ENCODE measurements around the gene MTHFD1. TPM values are rescaled to one million over a fixed set of nuclear protein-coding genes. Genes with fewer than 3 reads are reported as not detected.

The MTHFD1 gene
- total RNA-seq, 1 donor from 2014 or later: 40.7 TPM

- DNase-seq (ENCODE audit: low spot score): no peak
Measured at GRCh38 chr14:64447876-64448670, 59.9 kb downstream of the MTHFD1 start.

- no peak for DNase-seq (ENCODE audit: low spot score)
Measured at GRCh38 chr14:64450255-64450654, 62.1 kb downstream of the MTHFD1 start.

GRCh38 chr14:64454671-64455070 is 66.5 kb downstream of the MTHFD1 start:
- no peak for DNase-seq (ENCODE audit: low spot score)

- DNase-seq (ENCODE audit: low spot score): no peak
Measured at GRCh38 chr14:64459405-64460136, 71.4 kb downstream of the MTHFD1 start.

GRCh38 chr14:64461221-64461620 is 73.1 kb downstream of the MTHFD1 start:
- DNase-seq (ENCODE audit: low spot score): no peak

GRCh38 chr14:64463195-64463594 is 75.0 kb downstream of the MTHFD1 start:
- no peak for DNase-seq (ENCODE audit: low spot score)

GRCh38 chr14:64463873-64464272 is 75.7 kb downstream of the MTHFD1 start:
- DNase-seq (ENCODE audit: low spot score): no peak

GRCh38 chr14:64464651-64465050 is 76.5 kb downstream of the MTHFD1 start:
- DNase-seq (ENCODE audit: low spot score): no peak

GRCh38 chr14:64465191-64465822 is 77.2 kb downstream of the MTHFD1 start, which contains the start of gene AKAP5:
TSS of gene AKAP5 (plus strand) at chr14:64465499. CDS start at chr14:64468395, 2,896 bp downstream.
- peak; percentile 45 for DNase-seq (ENCODE audit: low spot score)

- DNase-seq (ENCODE audit: low spot score): peak; percentile 22
Measured at GRCh38 chr14:64465831-64466554, 77.8 kb downstream of the MTHFD1 start.

GRCh38 chr14:64467101-64467500 is 78.9 kb downstream of the MTHFD1 start:
- DNase-seq (ENCODE audit: low spot score): no peak

- DNase-seq (ENCODE audit: low spot score): no peak
Measured at GRCh38 chr14:64467566-64467965, 79.4 kb downstream of the MTHFD1 start.

GRCh38 chr14:64468451-64468850 is 80.3 kb downstream of the MTHFD1 start:
- DNase-seq (ENCODE audit: low spot score): no peak

GRCh38 chr14:64474041-64474440 is 85.9 kb downstream of the MTHFD1 start:
- DNase-seq (ENCODE audit: low spot score): no peak

- no peak for DNase-seq (ENCODE audit: low spot score)
Measured at GRCh38 chr14:64474698-64475097, 86.5 kb downstream of the MTHFD1 start.

- DNase-seq (ENCODE audit: low spot score): no peak
Measured at GRCh38 chr14:64475585-64476273, 87.6 kb downstream of the MTHFD1 start.

- no peak for DNase-seq (ENCODE audit: low spot score)
Measured at GRCh38 chr14:64476438-64476837, 88.3 kb downstream of the MTHFD1 start.

GRCh38 chr14:64478634-64479250 is 90.6 kb downstream of the MTHFD1 start:
- no peak for DNase-seq (ENCODE audit: low spot score)

GRCh38 chr14:64488590-64489099 is 100.5 kb downstream of the MTHFD1 start:
- no peak for DNase-seq (ENCODE audit: low spot score)

- DNase-seq (ENCODE audit: low spot score): no peak
Measured at GRCh38 chr14:64491637-64492036, 103.5 kb downstream of the MTHFD1 start.

- no peak for DNase-seq (ENCODE audit: low spot score)
Measured at GRCh38 chr14:64493455-64493854, 105.3 kb downstream of the MTHFD1 start.

All from mucosa of gallbladder (tissue), 1 donor.